Fibroblast of skin of abdomen (primary cell): ENCODE results near the gene PIP5K1C.
"Not testable (repeated sequence)": the region's sequence is repeated elsewhere in the genome, so short reads cannot be mapped to it uniquely, and the experiment has no call there.

ENCODE experiments used
- DNase-seq: peaks from one replicate; pipeline ENCODE4 v3.0.0-alpha.2; 2013

The PIP5K1C gene

GRCh38 chr19:3643674-3644313, 56.5 kb downstream of the PIP5K1C start:
- no peak for DNase-seq

GRCh38 chr19:3642987-3643673, 57.1 kb downstream of the PIP5K1C start:
- DNase-seq = no peak

GRCh38 chr19:3642296-3642695, 58.0 kb downstream of the PIP5K1C start:
- DNase-seq = no peak

GRCh38 chr19:3641515-3642269, 58.6 kb downstream of the PIP5K1C start:
- no peak for DNase-seq

- no peak for DNase-seq
Measured at GRCh38 chr19:3639479-3639878, 60.8 kb downstream of the PIP5K1C start.

GRCh38 chr19:3638208-3639193, 61.8 kb downstream of the PIP5K1C start:
- no peak for DNase-seq

- DNase-seq = no peak
Measured at GRCh38 chr19:3637621-3638020, 62.6 kb downstream of the PIP5K1C start.

GRCh38 chr19:3636962-3637361, 63.3 kb downstream of the PIP5K1C start:
- no peak for DNase-seq

GRCh38 chr19:3636506-3636905, 63.8 kb downstream of the PIP5K1C start:
- no peak for DNase-seq

GRCh38 chr19:3634496-3635045, 65.7 kb downstream of the PIP5K1C start:
- no peak for DNase-seq

- DNase-seq = no peak
Measured at GRCh38 chr19:3633559-3633988, 66.7 kb downstream of the PIP5K1C start.

GRCh38 chr19:3632739-3633558, 67.3 kb downstream of the PIP5K1C start:
- no peak for DNase-seq

GRCh38 chr19:3632098-3632497, 68.2 kb downstream of the PIP5K1C start:
- no peak for DNase-seq

GRCh38 chr19:3631053-3631861, 69.0 kb downstream of the PIP5K1C start:
- no peak for DNase-seq

GRCh38 chr19:3628766-3629165, 71.5 kb downstream of the PIP5K1C start:
- not testable (repeated sequence) for DNase-seq

GRCh38 chr19:3627351-3627723, 72.9 kb downstream of the PIP5K1C start:
- DNase-seq = no peak

- peak; percentile 99 for DNase-seq
Measured at GRCh38 chr19:3626473-3627350, 73.6 kb downstream of the PIP5K1C start, which contains the start of gene CACTIN. Gene CACTIN (minus strand): TSS chr19:3626790. CDS start chr19:3626762, 28 bp downstream.

GRCh38 chr19:3625996-3626472, 74.2 kb downstream of the PIP5K1C start:
- no peak for DNase-seq

GRCh38 chr19:3623716-3624115, 76.6 kb downstream of the PIP5K1C start:
- no peak for DNase-seq
